GM23338 (cell line): ENCODE measurements around the gene NFIC. TPM values are rescaled to one million over a fixed set of nuclear protein-coding genes. Genes with fewer than 3 reads are reported as not detected.
"Not testable (repeated sequence)": the region's sequence is repeated elsewhere in the genome, so short reads cannot be mapped to it uniquely, and the experiment has no call there.

Source experiments
- ATAC-seq: fragments of 200-7000 bp; cut with Tn5 transposase; 3 replicates; pipeline ENCODE4 v1.9.1; 2020
- DNase-seq: peaks from one replicate; pipeline ENCODE4 v3.0.0-alpha.2; 2015; ENCODE audit warnings: low spot score
- H2AFZ ChIP-seq: fragments of 200-600 bp; sonication (generic); 2 replicates; pipeline ENCODE4 v1.8.0; 2016; ENCODE audit warnings: antibody characterized with exemption, mild to moderate bottlenecking, moderate library complexity
- H3F3A ChIP-seq: fragments of 200-600 bp; sonication (generic); replicated peaks from 2 replicates; pipeline ENCODE4 v1.8.0; 2017; ENCODE audit warnings: antibody characterized with exemption, mixed run types, low read depth
- H3K27ac ChIP-seq: fragments of 200-600 bp; sonication (generic); 2 replicates; pipeline ENCODE4 v1.6.1; 2016; ENCODE audit warnings: low read depth
- H3K27me3 ChIP-seq: fragments of 200-600 bp; sonication (generic); 2 replicates; pipeline ENCODE4 v1.8.0; 2016; ENCODE audit warnings: mild to moderate bottlenecking, mixed run types, moderate library complexity; ENCODE audit not compliant: insufficient read depth
- H3K36me3 ChIP-seq: fragments of 200-600 bp; sonication (generic); 2 replicates; pipeline ENCODE4 v1.8.0; 2016; ENCODE audit warnings: mild to moderate bottlenecking; ENCODE audit not compliant: insufficient read depth
- H3K4me1 ChIP-seq: fragments of 200-600 bp; sonication (generic); 2 replicates; pipeline ENCODE4 v1.8.0; 2016; ENCODE audit warnings: mild to moderate bottlenecking, moderate library complexity; ENCODE audit not compliant: insufficient read depth
- H3K4me2 ChIP-seq: fragments of 200-600 bp; sonication (generic); 2 replicates; pipeline ENCODE4 v1.7.1; 2017; ENCODE audit warnings: mixed run types
- H3K4me3 ChIP-seq: fragments of 200-600 bp; sonication (generic); 2 replicates; pipeline ENCODE4 v1.6.1; 2016; ENCODE audit warnings: mixed run types
- H3K79me2 ChIP-seq: fragments of 200-600 bp; sonication (generic); replicated peaks from 2 replicates; pipeline ENCODE4 v1.8.0; 2017; ENCODE audit warnings: mild to moderate bottlenecking; ENCODE audit not compliant: insufficient read depth
- H3K9me2 ChIP-seq: fragments of 200-600 bp; sonication (generic); 2 replicates; pipeline ENCODE4 v1.8.0; 2017; ENCODE audit not compliant: insufficient read depth
- H4K20me1 ChIP-seq: fragments of 200-600 bp; sonication (generic); replicated peaks from 2 replicates; pipeline ENCODE4 v1.8.0; 2017; ENCODE audit warnings: mild to moderate bottlenecking; ENCODE audit not compliant: insufficient read depth
- H3K27ac Mint-ChIP-seq: 2 replicates; pipeline ENCODE4 v1.8.0; 2020; ENCODE audit warnings: inconsistent platforms, mild to moderate bottlenecking, moderate library complexity, mixed read lengths
- H3K27me3 Mint-ChIP-seq: 3 replicates; pipeline ENCODE4 v1.8.0; 2022; ENCODE audit warnings: low read depth, mild to moderate bottlenecking, moderate library complexity, mixed read lengths, inconsistent platforms; ENCODE audit not compliant: insufficient read depth, poor library complexity
- H3K36me3 Mint-ChIP-seq: 3 replicates; pipeline ENCODE4 v1.8.0; 2021; ENCODE audit warnings: low read depth, mild to moderate bottlenecking, inconsistent platforms, moderate library complexity, mixed read lengths
- H3K4me1 Mint-ChIP-seq: 3 replicates; pipeline ENCODE4 v1.8.0; 2020; ENCODE audit warnings: mild to moderate bottlenecking, inconsistent platforms, mixed read lengths
- H3K4me3 Mint-ChIP-seq: 3 replicates; pipeline ENCODE4 v1.8.0; 2021; ENCODE audit warnings: moderate library complexity, mild to moderate bottlenecking, inconsistent platforms, mixed read lengths
- H3K9me3 Mint-ChIP-seq: 3 replicates; pipeline ENCODE4 v1.8.0; 2020; ENCODE audit warnings: moderate library complexity, mild to moderate bottlenecking, inconsistent platforms, mixed read lengths
- CREB1 ChIP-seq: fragments of 250-450 bp; sonication (Bioruptor Pico); IDR thresholded peaks from 2 replicates; pipeline ENCODE4 v1.5.0; 2020; ENCODE audit warnings: low read depth, mild to moderate bottlenecking, moderate library complexity
- ETS1 ChIP-seq: IDR thresholded peaks from 2 replicates; pipeline ENCODE4 v1.6.1; 2016; ENCODE audit warnings: antibody characterized with exemption
- EZH2 ChIP-seq: fragments of 200-600 bp; sonication (generic); IDR thresholded peaks from one replicate; pipeline ENCODE4 v1.8.0; 2017; ENCODE audit warnings: antibody characterized with exemption, mild to moderate bottlenecking, low read depth; ENCODE audit not compliant: unreplicated experiment
- JUNB ChIP-seq: IDR thresholded peaks from one replicate; pipeline ENCODE4 v1.6.1; 2016; ENCODE audit warnings: antibody characterized with exemption; ENCODE audit not compliant: unreplicated experiment
- REST ChIP-seq: IDR thresholded peaks from one replicate; pipeline ENCODE4 v1.6.1; 2018; ENCODE audit warnings: antibody characterized with exemption; ENCODE audit not compliant: unreplicated experiment
- ZNF331 ChIP-seq: fragments of 250-450 bp; sonication (Bioruptor Pico); IDR thresholded peaks from 2 replicates; pipeline ENCODE4 v1.5.0; 2020; ENCODE audit warnings: low read depth, mild to moderate bottlenecking, moderate library complexity
- polyA plus RNA-seq: library from polyadenylated mRNA; unstranded; fragments of >200 nt; fragmentation: Nextera tagmentation; extraction: Ambion mirVana; gene quantifications from 2 replicates; pipeline ENCODE4 v1.2.1, GENCODE V29; 2016
- total RNA-seq: library from RNA; depleted of rRNA; stranded (reverse); fragments of >200 nt; shearing (Covaris generic); gene quantifications from 2 replicates; pipeline ENCODE4 v1.2.3, GENCODE V29; 2014

The NFIC gene
- total and polyA plus RNA-seq, 2 experiments from 2014 or later: 1.3 to 5.3 TPM

GRCh38 chr19:3330047-3330446, 36.3 kb upstream of the NFIC start (continued):
- no peak for TF ChIP-seq EZH2
- TF ChIP-seq ZNF331: no peak
- TF ChIP-seq REST: no peak
- no peak for TF ChIP-seq JUNB
- TF ChIP-seq CREB1 (CRISPR knock-in tag): no peak

- not testable (repeated sequence) for H3K9me2 ChIP-seq, H3K4me2 ChIP-seq, H3K4me3 Mint-ChIP-seq, H3F3A ChIP-seq, H3K79me2 ChIP-seq, H3K27me3 ChIP-seq, H3K27ac ChIP-seq, H3K4me1 ChIP-seq, H3K36me3 Mint-ChIP-seq, H3K4me1 Mint-ChIP-seq, H3K36me3 ChIP-seq, ATAC-seq, H3K27me3 Mint-ChIP-seq, H2AFZ ChIP-seq, DNase-seq, H4K20me1 ChIP-seq, H3K9me3 Mint-ChIP-seq, H3K4me3 ChIP-seq, H3K27ac Mint-ChIP-seq
Measured at GRCh38 chr19:3332232-3332631, 34.2 kb upstream of the NFIC start.

- no peak overlapping the region for H3K27ac Mint-ChIP-seq
- H3K4me3 ChIP-seq: no peak overlapping the region
- TF ChIP-seq ETS1: no peak
- H3K9me3 Mint-ChIP-seq: peaks cover 7% of the 10 kb centered on the region
- no peaks in the 10 kb centered on the region for H3K79me2 ChIP-seq
- H3K4me1 ChIP-seq: no peaks in the 10 kb centered on the region
- H3K9me2 ChIP-seq: no peaks in the 10 kb centered on the region
- no peak overlapping the region for H3K4me2 ChIP-seq
- H3K4me1 Mint-ChIP-seq: no peaks in the 10 kb centered on the region
- no peak for ATAC-seq
- H3K4me3 Mint-ChIP-seq: no peak overlapping the region
- H3K27me3 ChIP-seq: no peaks in the 10 kb centered on the region
- DNase-seq: no peak
- H3K27ac ChIP-seq: no peak overlapping the region
- no peaks in the 10 kb centered on the region for H3F3A ChIP-seq
- no peaks in the 10 kb centered on the region; the same call in 1 of the 2 replicates for H4K20me1 ChIP-seq
- no peaks in the 10 kb centered on the region for H3K36me3 ChIP-seq
- no peak overlapping the region for H2AFZ ChIP-seq
- H3K27me3 Mint-ChIP-seq: peaks cover 5% of the 10 kb centered on the region
- no peaks in the 10 kb centered on the region for H3K36me3 Mint-ChIP-seq
Measured at GRCh38 chr19:3333020-3333583, 33.3 kb upstream of the NFIC start.
